NT2/D1 (cell line): ENCODE results near the gene CCDC146.
"Not testable (repeated sequence)": the region's sequence is repeated elsewhere in the genome, so short reads cannot be mapped to it uniquely, and the experiment has no call there.

Experiments used
- DNase-seq: peaks from one replicate; pipeline ENCODE4 v3.0.0-alpha.2; 2011; ENCODE audit warnings: low read depth, low spot score
- H3K27me3 ChIP-seq: 2 replicates; pipeline ENCODE4 v1.6.0; 2011; ENCODE audit warnings: mild to moderate bottlenecking; ENCODE audit not compliant: insufficient read length, insufficient read depth
- H3K36me3 ChIP-seq: 2 replicates; pipeline ENCODE4 v1.6.1; 2011; ENCODE audit warnings: mild to moderate bottlenecking, low read length, mixed read lengths; ENCODE audit not compliant: insufficient read depth, insufficient read length
- H3K4me1 ChIP-seq: 2 replicates; pipeline ENCODE4 v1.5.1; 2011; ENCODE audit not compliant: insufficient read depth, insufficient read length
- H3K4me3 ChIP-seq: 2 replicates; pipeline ENCODE4 v1.5.1; 2011; ENCODE audit warnings: low read depth; ENCODE audit not compliant: insufficient read length
- H3K9ac ChIP-seq: 2 replicates; pipeline ENCODE4 v1.6.0; 2011; ENCODE audit warnings: low read depth; ENCODE audit not compliant: insufficient read length
- H3K9me3 ChIP-seq: 2 replicates; pipeline ENCODE4 v1.5.1; 2011; ENCODE audit warnings: mild to moderate bottlenecking, low read length; ENCODE audit not compliant: insufficient read depth
- SUZ12 ChIP-seq: IDR thresholded peaks from 2 replicates; pipeline ENCODE4 v1.6.1; 2011; ENCODE audit not compliant: insufficient read length, insufficient read depth; ENCODE audit errors: extremely low read depth
- YY1 ChIP-seq: IDR thresholded peaks from 2 replicates; pipeline ENCODE4 v1.6.1; 2011; ENCODE audit not compliant: insufficient read length, insufficient read depth
- ZNF274 ChIP-seq: IDR thresholded peaks from 2 replicates; pipeline ENCODE4 v1.6.1; 2011; ENCODE audit warnings: mild to moderate bottlenecking, low read depth, low read length

Gene CCDC146

GRCh38 chr7:77155601-77156377, 33.4 kb downstream of the CCDC146 start:
- not testable (repeated sequence) for DNase-seq, H3K27me3 ChIP-seq, H3K36me3 ChIP-seq, H3K9ac ChIP-seq, H3K9me3 ChIP-seq, H3K4me1 ChIP-seq, H3K4me3 ChIP-seq

GRCh38 chr7:77157034-77157433, 34.6 kb downstream of the CCDC146 start:
- not testable (repeated sequence) for H3K4me1 ChIP-seq, H3K36me3 ChIP-seq, H3K4me3 ChIP-seq, H3K9ac ChIP-seq, H3K27me3 ChIP-seq, DNase-seq, H3K9me3 ChIP-seq

- TF ChIP-seq SUZ12 (no peak), ZNF274 (no peak), YY1 (no peak)
- DNase-seq, result no peak
- Histone ChIP-seq H3K4me3 (no peak overlapping the region), H3K27me3 (no peaks in the 10 kb centered on the region), H3K9ac (no peak overlapping the region), H3K4me1 (no peaks in the 10 kb centered on the region), H3K36me3 (no peaks in the 10 kb centered on the region), H3K9me3 (no peaks in the 10 kb centered on the region)
Measured at GRCh38 chr7:77157446-77157845, 35.0 kb downstream of the CCDC146 start.

- not testable (repeated sequence) for H3K9me3 ChIP-seq, H3K9ac ChIP-seq, H3K4me1 ChIP-seq
Measured at GRCh38 chr7:77171073-77171472, 48.7 kb downstream of the CCDC146 start.

GRCh38 chr7:77172437-77173172, 50.2 kb downstream of the CCDC146 start:
- H3K36me3 ChIP-seq, H3K9me3 ChIP-seq, H3K4me1 ChIP-seq, DNase-seq, H3K9ac ChIP-seq, H3K4me3 ChIP-seq, H3K27me3 ChIP-seq: not testable (repeated sequence)

More at GRCh38 chr7:77171073-77171472, 48.7 kb downstream of the CCDC146 start:
- H3K36me3 ChIP-seq, DNase-seq, H3K4me3 ChIP-seq, H3K27me3 ChIP-seq: not testable (repeated sequence)

GRCh38 chr7:77174418-77174817, 52.0 kb downstream of the CCDC146 start:
- not testable (repeated sequence) for H3K4me3 ChIP-seq, H3K27me3 ChIP-seq, H3K4me1 ChIP-seq, H3K36me3 ChIP-seq, DNase-seq, H3K9ac ChIP-seq, H3K9me3 ChIP-seq

- H3K36me3 ChIP-seq, H3K9me3 ChIP-seq, H3K4me3 ChIP-seq, H3K4me1 ChIP-seq, DNase-seq, H3K9ac ChIP-seq, H3K27me3 ChIP-seq: not testable (repeated sequence)
Measured at GRCh38 chr7:77175274-77175800, 52.9 kb downstream of the CCDC146 start.

GRCh38 chr7:77177321-77177904, 55.0 kb downstream of the CCDC146 start:
- not testable (repeated sequence) for H3K4me1 ChIP-seq, H3K27me3 ChIP-seq

GRCh38 chr7:77178024-77178423, 55.6 kb downstream of the CCDC146 start:
- not testable (repeated sequence) for H3K27me3 ChIP-seq, H3K36me3 ChIP-seq, H3K9ac ChIP-seq, DNase-seq, H3K9me3 ChIP-seq, H3K4me3 ChIP-seq, H3K4me1 ChIP-seq

More at GRCh38 chr7:77177321-77177904, 55.0 kb downstream of the CCDC146 start:
- not testable (repeated sequence) for H3K4me3 ChIP-seq, H3K9me3 ChIP-seq, H3K9ac ChIP-seq, H3K36me3 ChIP-seq, DNase-seq
